Activated CD4-positive, alpha-beta T cell treated with anti-CD3 and anti-CD28 coated beads, Interleukin-2, amount 50 U/mL, for 48 hours (primary cell): ENCODE data around the gene CD96.

Experiments used
- DNase-seq, 2 experiments: peaks; one replicate each; pipeline ENCODE4 v3.0.0-alpha.2; 2020

CD96 gene

GRCh38 chr3:111566844-111567243 lies 24.8 kb downstream of the CD96 start:
- DNase-seq = no peak

GRCh38 chr3:111568355-111568754 lies 26.4 kb downstream of the CD96 start:
- no peak for DNase-seq

GRCh38 chr3:111568911-111569310 lies 26.9 kb downstream of the CD96 start:
- DNase-seq = no peak

- no peak for DNase-seq
Measured at GRCh38 chr3:111570404-111571030, 28.5 kb downstream of the CD96 start.

GRCh38 chr3:111571282-111571681 lies 29.3 kb downstream of the CD96 start:
- no peak for DNase-seq

- peak in 1 of 2 experiments; percentile 43 for DNase-seq
Measured at GRCh38 chr3:111571907-111572460, 30.0 kb downstream of the CD96 start.

- no peak for DNase-seq
Measured at GRCh38 chr3:111577113-111577512, 35.1 kb downstream of the CD96 start.

- DNase-seq = no peak
Measured at GRCh38 chr3:111577798-111578685, 36.0 kb downstream of the CD96 start.

GRCh38 chr3:111578867-111579266 lies 36.9 kb downstream of the CD96 start:
- DNase-seq = no peak

- DNase-seq = no peak
Measured at GRCh38 chr3:111579495-111579894, 37.5 kb downstream of the CD96 start.

GRCh38 chr3:111581403-111582119 lies 39.6 kb downstream of the CD96 start:
- no peak for DNase-seq

- DNase-seq = no peak
Measured at GRCh38 chr3:111582120-111582474, 40.1 kb downstream of the CD96 start.

- no peak for DNase-seq
Measured at GRCh38 chr3:111584744-111585143, 42.7 kb downstream of the CD96 start.

GRCh38 chr3:111585217-111585616 lies 43.2 kb downstream of the CD96 start:
- DNase-seq = no peak

- no peak for DNase-seq
Measured at GRCh38 chr3:111588527-111588926, 46.5 kb downstream of the CD96 start.

- no peak for DNase-seq
Measured at GRCh38 chr3:111589303-111590142, 47.5 kb downstream of the CD96 start.

GRCh38 chr3:111590143-111590491 lies 48.1 kb downstream of the CD96 start:
- DNase-seq = no peak

- no peak for DNase-seq
Measured at GRCh38 chr3:111591555-111591954, 49.6 kb downstream of the CD96 start.

- no peak for DNase-seq
Measured at GRCh38 chr3:111592143-111592542, 50.1 kb downstream of the CD96 start.

GRCh38 chr3:111592936-111593335 lies 50.9 kb downstream of the CD96 start:
- no peak for DNase-seq

- DNase-seq = no peak
Measured at GRCh38 chr3:111593666-111594065, 51.7 kb downstream of the CD96 start.

- no peak for DNase-seq
Measured at GRCh38 chr3:111594205-111594604, 52.2 kb downstream of the CD96 start.

GRCh38 chr3:111594781-111595180 lies 52.8 kb downstream of the CD96 start:
- DNase-seq = no peak
